ENCODE measurements around the gene OPHN1. TPM values are rescaled to one million over a fixed set of nuclear protein-coding genes. Genes with fewer than 3 reads are reported as not detected.
A peak's percentile ranks its signal among the peaks of the same experiment; 100 is the strongest.

The OPHN1 gene
- total RNA-seq, 1 donor from 2014 or later: 10.9 TPM

DNA sequence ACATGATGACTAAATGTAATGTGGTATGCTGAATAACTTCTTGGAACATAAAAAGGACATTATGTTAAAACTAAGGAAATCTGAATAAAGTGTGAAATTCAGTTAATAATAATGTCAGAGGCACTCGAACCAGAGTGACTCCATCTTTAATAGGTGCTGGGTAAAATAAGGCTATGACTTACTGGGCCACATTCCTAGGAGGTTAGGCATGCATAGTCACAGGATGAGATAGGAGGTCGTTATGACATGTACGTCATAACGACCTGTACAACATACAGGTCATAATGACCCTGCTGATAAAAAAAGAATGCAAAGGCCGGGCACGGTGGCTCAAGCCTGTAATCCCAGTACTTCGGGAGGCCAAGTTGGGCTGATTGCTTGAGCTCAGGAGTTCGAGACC lies 28.9 kb upstream of the OPHN1 start:
- Mint-ChIP-seq H3K4me1 (ENCODE audit: unreplicated experiment) (no peaks in the 10 kb centered on the region), H3K27ac (ENCODE audit: unreplicated experiment) (no peak overlapping the region), H3K4me3 (ENCODE audit: unreplicated experiment) (no peak overlapping the region), H3K9me3 (ENCODE audit: unreplicated experiment) (peaks cover under 1% of the 10 kb centered on the region), H3K27me3 (ENCODE audit: unreplicated experiment) (no peaks in the 10 kb centered on the region), H3K36me3 (ENCODE audit: unreplicated experiment) (no peaks in the 10 kb centered on the region)
- TF ChIP-seq, protein P1, sequence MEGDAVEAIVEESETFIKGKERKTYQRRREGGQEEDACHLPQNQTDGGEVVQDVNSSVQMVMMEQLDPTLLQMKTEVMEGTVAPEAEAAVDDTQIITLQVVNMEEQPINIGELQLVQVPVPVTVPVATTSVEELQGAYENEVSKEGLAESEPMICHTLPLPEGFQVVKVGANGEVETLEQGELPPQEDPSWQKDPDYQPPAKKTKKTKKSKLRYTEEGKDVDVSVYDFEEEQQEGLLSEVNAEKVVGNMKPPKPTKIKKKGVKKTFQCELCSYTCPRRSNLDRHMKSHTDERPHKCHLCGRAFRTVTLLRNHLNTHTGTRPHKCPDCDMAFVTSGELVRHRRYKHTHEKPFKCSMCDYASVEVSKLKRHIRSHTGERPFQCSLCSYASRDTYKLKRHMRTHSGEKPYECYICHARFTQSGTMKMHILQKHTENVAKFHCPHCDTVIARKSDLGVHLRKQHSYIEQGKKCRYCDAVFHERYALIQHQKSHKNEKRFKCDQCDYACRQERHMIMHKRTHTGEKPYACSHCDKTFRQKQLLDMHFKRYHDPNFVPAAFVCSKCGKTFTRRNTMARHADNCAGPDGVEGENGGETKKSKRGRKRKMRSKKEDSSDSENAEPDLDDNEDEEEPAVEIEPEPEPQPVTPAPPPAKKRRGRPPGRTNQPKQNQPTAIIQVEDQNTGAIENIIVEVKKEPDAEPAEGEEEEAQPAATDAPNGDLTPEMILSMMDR (IDR thresholded peaks at IDR 0.05): no peak
- no peak for DNase-seq (ENCODE audit: extremely low spot score, unreplicated experiment)

DNA sequence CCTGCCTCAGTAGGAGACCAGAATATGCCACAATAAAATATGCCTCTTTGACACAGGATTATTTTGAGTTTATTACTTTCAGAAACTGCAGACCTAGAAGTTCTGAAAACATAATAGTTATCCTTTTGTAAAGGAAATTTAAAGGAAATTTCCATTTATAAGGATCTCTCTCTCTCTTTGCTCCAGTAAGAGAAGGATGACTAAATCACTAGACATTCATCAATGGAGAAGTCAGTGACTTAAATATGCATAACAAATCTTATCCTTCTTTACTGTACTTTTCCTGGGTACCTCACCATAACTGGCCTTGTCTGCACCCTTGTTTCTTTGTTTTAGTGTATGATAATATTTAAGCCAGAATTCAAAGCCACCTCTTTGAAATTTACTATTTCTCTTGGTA lies 28.3 kb upstream of the OPHN1 start:
- no peak overlapping the region for H3K4me3 Mint-ChIP-seq (ENCODE audit: unreplicated experiment)
- DNase-seq (ENCODE audit: extremely low spot score, unreplicated experiment): no peak
- peaks cover 4% of the 10 kb centered on the region for H3K9me3 Mint-ChIP-seq (ENCODE audit: unreplicated experiment)
- H3K36me3 Mint-ChIP-seq (ENCODE audit: unreplicated experiment): no peaks in the 10 kb centered on the region
- H3K27ac Mint-ChIP-seq (ENCODE audit: unreplicated experiment): no peak overlapping the region
- TF ChIP-seq, protein P1 (IDR thresholded peaks at IDR 0.05): no peak
- H3K4me1 Mint-ChIP-seq (ENCODE audit: unreplicated experiment): no peaks in the 10 kb centered on the region
- no peaks in the 10 kb centered on the region for H3K27me3 Mint-ChIP-seq (ENCODE audit: unreplicated experiment)

DNA sequence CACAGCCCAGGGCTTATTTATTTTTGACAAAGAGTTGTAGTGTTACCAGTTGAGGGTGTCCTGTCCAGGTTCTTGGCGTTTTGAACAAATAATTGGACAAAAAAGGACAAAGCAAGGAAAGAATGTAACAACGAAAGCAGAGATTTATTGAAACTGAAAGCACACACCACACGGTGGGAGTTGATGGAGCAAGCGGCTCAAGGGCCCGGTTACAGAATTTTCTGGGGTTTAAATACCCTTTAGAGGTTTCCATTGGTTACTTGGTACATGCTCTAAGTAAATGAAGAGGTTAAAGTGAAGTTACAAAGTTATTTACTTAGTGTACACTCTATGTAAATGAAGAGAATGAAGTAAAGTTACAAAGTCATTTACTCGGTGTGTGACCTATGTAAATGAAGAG lies 27.8 kb upstream of the OPHN1 start:
- no peaks in the 10 kb centered on the region for H3K4me1 Mint-ChIP-seq (ENCODE audit: unreplicated experiment)
- H3K4me3 Mint-ChIP-seq (ENCODE audit: unreplicated experiment): no peak overlapping the region
- no peak overlapping the region for H3K27ac Mint-ChIP-seq (ENCODE audit: unreplicated experiment)
- H3K9me3 Mint-ChIP-seq (ENCODE audit: unreplicated experiment): peaks cover 4% of the 10 kb centered on the region
- no peaks in the 10 kb centered on the region for H3K36me3 Mint-ChIP-seq (ENCODE audit: unreplicated experiment)
- no peak for DNase-seq (ENCODE audit: extremely low spot score, unreplicated experiment)
- TF ChIP-seq, protein P1 (IDR thresholded peaks at IDR 0.05): no peak
- H3K27me3 Mint-ChIP-seq (ENCODE audit: unreplicated experiment): no peaks in the 10 kb centered on the region

DNA sequence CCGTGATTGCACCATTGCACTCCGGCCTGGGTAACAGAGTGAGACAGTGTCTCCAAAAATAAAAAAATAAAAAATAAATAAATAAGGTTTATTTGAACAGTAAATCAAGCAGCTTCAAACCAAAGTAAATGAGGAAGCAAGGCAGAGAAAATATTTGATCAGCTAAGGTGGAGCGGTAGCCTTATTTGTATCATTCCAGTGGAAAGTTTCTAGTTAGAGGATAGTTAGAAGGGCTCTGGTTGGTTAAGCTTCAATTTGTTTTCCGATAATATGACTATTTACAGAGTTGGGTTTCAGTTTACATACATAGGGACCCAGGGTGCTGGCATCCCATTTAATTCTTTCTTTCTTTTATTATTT lies 21.8 kb upstream of the OPHN1 start:
- Mint-ChIP-seq H3K4me3 (ENCODE audit: unreplicated experiment) (no peak overlapping the region), H3K27ac (ENCODE audit: unreplicated experiment) (no peak overlapping the region), H3K27me3 (ENCODE audit: unreplicated experiment) (no peaks in the 10 kb centered on the region), H3K4me1 (ENCODE audit: unreplicated experiment) (no peaks in the 10 kb centered on the region), H3K36me3 (ENCODE audit: unreplicated experiment) (no peaks in the 10 kb centered on the region), H3K9me3 (ENCODE audit: unreplicated experiment) (peaks cover 4% of the 10 kb centered on the region)
- TF ChIP-seq, protein P1 (IDR thresholded peaks at IDR 0.05): no peak
- no peak for DNase-seq (ENCODE audit: extremely low spot score, unreplicated experiment)

DNA sequence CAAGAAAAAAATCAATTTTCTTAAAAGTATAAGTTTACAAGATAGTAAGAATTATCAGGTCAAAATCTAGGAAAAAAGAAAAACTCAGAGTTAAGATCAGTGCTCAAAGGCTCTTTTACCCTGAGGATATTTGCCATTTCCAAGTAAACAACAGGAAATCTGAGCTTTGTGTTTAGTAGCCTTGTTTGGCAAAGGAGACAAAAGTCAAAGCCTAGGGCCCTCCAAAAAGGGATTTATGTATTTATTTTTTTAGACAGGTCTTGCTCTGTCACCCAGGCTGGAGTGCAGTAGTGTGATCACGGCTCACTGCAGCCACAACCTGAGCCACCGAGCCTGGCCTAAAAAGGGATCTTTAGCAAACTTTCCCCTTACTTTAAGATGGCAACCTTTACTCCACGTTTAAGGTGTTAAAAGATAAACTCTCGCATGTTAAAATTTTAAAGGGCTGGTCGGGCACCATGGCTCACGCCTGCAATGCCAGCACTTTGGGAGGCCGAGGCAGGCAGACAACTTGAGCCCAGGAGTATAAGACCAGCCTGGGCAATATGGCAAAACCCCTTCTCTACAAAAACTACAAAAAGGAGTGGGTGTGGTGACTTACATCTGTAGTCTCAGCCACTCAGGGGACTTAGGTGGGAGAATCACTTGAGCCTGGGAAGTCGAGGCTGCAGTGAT lies 21.3 kb upstream of the OPHN1 start:
- no peaks in the 10 kb centered on the region for H3K27me3 Mint-ChIP-seq (ENCODE audit: unreplicated experiment)
- TF ChIP-seq, protein P1 (IDR thresholded peaks at IDR 0.05): no peak
- H3K9me3 Mint-ChIP-seq (ENCODE audit: unreplicated experiment): peaks cover 4% of the 10 kb centered on the region
- DNase-seq (ENCODE audit: extremely low spot score, unreplicated experiment): peak; percentile 32
- no peak overlapping the region for H3K27ac Mint-ChIP-seq (ENCODE audit: unreplicated experiment)
- no peaks in the 10 kb centered on the region for H3K4me1 Mint-ChIP-seq (ENCODE audit: unreplicated experiment)
- H3K4me3 Mint-ChIP-seq (ENCODE audit: unreplicated experiment): no peak overlapping the region
- no peaks in the 10 kb centered on the region for H3K36me3 Mint-ChIP-seq (ENCODE audit: unreplicated experiment)

Data from osteocyte (in vitro differentiated cells).